AG04450 (cell line): ENCODE measurements around the gene CCDC73. TPM values are rescaled to one million over a fixed set of nuclear protein-coding genes. Genes with fewer than 3 reads are reported as not detected.

ENCODE experiments used
- CTCF ChIA-PET: fragments of 300-600, 350-600 bp; formaldehyde crosslinking; extraction: SDS; loops from one replicate; lab custom pipeline; 2022; ENCODE audit warnings: antibody characterized with exemption, inconsistent platforms; lab: Charles Lee
- POLR2A ChIA-PET: fragments of 350-600 bp; formaldehyde crosslinking; extraction: SDS; loops from one replicate; lab custom pipeline; 2021; ENCODE audit warnings: antibody characterized with exemption, inconsistent platforms; lab: Yijun Ruan, JAX
- DNase-seq: peaks from one replicate; pipeline ENCODE4 v3.0.0-alpha.2; 2011; ENCODE audit warnings: low read depth, low spot score
- H3K27ac ChIP-seq: one replicate; pipeline ENCODE4 v1.5.1; 2012; ENCODE audit warnings: low read depth, low read length, control low read depth
- H3K27me3 ChIP-seq: one replicate; pipeline ENCODE4 v1.6.0; 2012; ENCODE audit warnings: low read length; ENCODE audit not compliant: control insufficient read depth, insufficient read depth
- H3K4me3 ChIP-seq: 2 replicates; pipeline ENCODE4 v1.5.1; 2011; ENCODE audit warnings: mild to moderate bottlenecking, low read depth, low read length, control low read depth
- H3K9me3 ChIP-seq: 2 replicates; pipeline ENCODE4 v1.5.1; 2012; ENCODE audit warnings: low read length; ENCODE audit not compliant: control insufficient read depth, insufficient read depth
- CTCF ChIP-seq: IDR thresholded peaks from 2 replicates; pipeline ENCODE4 v1.5.1; 2011; ENCODE audit warnings: low read depth, low read length, control low read depth, inconsistent platforms
- polyA plus RNA-seq: library from polyadenylated mRNA; depleted of rRNA; stranded (reverse); fragments of >200 nt; gene quantifications from 2 replicates; pipeline ENCODE4 v1.2.3, GENCODE V29; 2011

The CCDC73 gene
- polyA plus RNA-seq, 1 experiment: not detected

GRCh38 chr11:32836946-32837345 lies 42.5 kb upstream of the CCDC73 start:
- POLR2A ChIA-PET: no interaction called here
- H3K27ac ChIP-seq: no peak overlapping the region
- peaks cover 8% of the 10 kb centered on the region for H3K27me3 ChIP-seq
- CTCF ChIA-PET: no interaction called here
- H3K4me3 ChIP-seq: no peak overlapping the region
- H3K9me3 ChIP-seq: no peaks in the 10 kb centered on the region
- DNase-seq: no peak
- no peak for TF ChIP-seq CTCF

GRCh38 chr11:32833921-32834320 lies 39.5 kb upstream of the CCDC73 start:
- peaks cover 26% of the 10 kb centered on the region for H3K27me3 ChIP-seq
- CTCF ChIA-PET: no interaction called here
- no peaks in the 10 kb centered on the region; the same call in 1 of the 2 replicates for H3K9me3 ChIP-seq
- no peak for TF ChIP-seq CTCF
- H3K4me3 ChIP-seq: no peak overlapping the region
- POLR2A ChIA-PET: no interaction called here
- no peak overlapping the region for H3K27ac ChIP-seq
- DNase-seq: no peak

GRCh38 chr11:32831221-32831620 lies 36.8 kb upstream of the CCDC73 start:
- Histone ChIP-seq H3K9me3 (no peaks in the 10 kb centered on the region; the same call in 1 of the 2 replicates), H3K4me3 (no peak overlapping the region), H3K27ac (no peak overlapping the region), H3K27me3 (peaks cover 32% of the 10 kb centered on the region)
- CTCF ChIA-PET: interaction anchor here (0.6 to 0.8 kb wide), 2 partner anchors 9 to 22 kb away, joined by 3 read pairs; no protein-coding TSS in a partner anchor
- DNase-seq: no peak
- no peak for TF ChIP-seq CTCF
- POLR2A ChIA-PET: interaction anchor here (0.8 kb wide), 1 partner anchor 62 kb away, joined by 3 read pairs; no protein-coding TSS in a partner anchor

GRCh38 chr11:32830796-32831195 lies 36.3 kb upstream of the CCDC73 start:
- CTCF ChIA-PET: interaction anchor here (0.6 to 0.8 kb wide), 2 partner anchors 8 to 22 kb away, joined by 3 read pairs; no protein-coding TSS in a partner anchor
- no peak for TF ChIP-seq CTCF
- DNase-seq: no peak
- Histone ChIP-seq H3K27me3 (peaks cover 32% of the 10 kb centered on the region), H3K27ac (no peak overlapping the region), H3K9me3 (no peaks in the 10 kb centered on the region; the same call in 1 of the 2 replicates), H3K4me3 (no peak overlapping the region)
- POLR2A ChIA-PET: interaction anchor here (0.8 kb wide), 1 partner anchor 62 kb away, joined by 3 read pairs; no protein-coding TSS in a partner anchor

GRCh38 chr11:32830413-32830738 lies 35.9 kb upstream of the CCDC73 start:
- DNase-seq: no peak
- H3K4me3 ChIP-seq: no peak overlapping the region; the same call in 1 of the 2 replicates
- peaks cover 32% of the 10 kb centered on the region for H3K27me3 ChIP-seq
- H3K9me3 ChIP-seq: no peaks in the 10 kb centered on the region; the same call in 1 of the 2 replicates
- ChIA-PET POLR2A (interaction anchor here (0.8 kb wide), 1 partner anchor 63 kb away, joined by 3 read pairs; no protein-coding TSS in a partner anchor), CTCF (interaction anchor here (0.6 kb wide), 1 partner anchor 8 kb away, joined by 3 read pairs; no protein-coding TSS in a partner anchor)
- no peak for TF ChIP-seq CTCF
- no peak overlapping the region for H3K27ac ChIP-seq
